ENCODE data around the gene LEMD2. TPM values are rescaled to one million over a fixed set of nuclear protein-coding genes. Genes with fewer than 3 reads are reported as not detected.

The LEMD2 gene
- polyA plus RNA-seq, 3 donors: 11.4 to 59.5 (median 13.8) TPM

- H3K36me3 Mint-ChIP-seq: peaks cover 3 to 4% of the 10 kb centered on the region in 2 donors
- peaks cover 0 to 4% of the 10 kb centered on the region in 2 donors for H3K4me1 ChIP-seq (ENCODE audit: control insufficient read depth in 1 of 2, insufficient read depth in 2 of 2, low read length in 2 of 2)
- no peaks in the 10 kb centered on the region for H3K9me3 ChIP-seq (replicated peaks in 1 of 2; ENCODE audit: control insufficient read depth in 1 of 2, insufficient read depth in 1 of 2, low read length in 2 of 2)
- H3K27me3 ChIP-seq (ENCODE audit: control insufficient read depth in 2 of 2, insufficient read depth in 2 of 2, low read length in 2 of 2): peaks cover 0 to 15% of the 10 kb centered on the region in 2 donors
- H3K4me2 ChIP-seq (replicated peaks; ENCODE audit: extremely low read depth, low read length, poor library complexity, severe bottlenecking): no peak overlapping the region
- peaks cover under 1 to 4% of the 10 kb centered on the region in 2 donors for H3K36me3 ChIP-seq (replicated peaks in 1 of 2; ENCODE audit: control insufficient read depth in 1 of 2, insufficient read depth in 2 of 2, low read length in 2 of 2)
- H2AFZ ChIP-seq (ENCODE audit: insufficient read depth, low read depth, low read length, poor library complexity, severe bottlenecking): no peak overlapping the region
- peaks cover 8% of the 10 kb centered on the region for H3K4me1 Mint-ChIP-seq
- intact Hi-C loops (cut with micrococcal nuclease): loop anchor here in 1 of 2 donors (5.0 kb wide), 1 partner anchor 260 kb away; no protein-coding TSS in a partner anchor
- H3K79me2 ChIP-seq (ENCODE audit: insufficient read depth, low read length): no peaks in the 10 kb centered on the region
- no peak overlapping the region for H3K4me3 Mint-ChIP-seq
- H3K27ac ChIP-seq (ENCODE audit: low read depth in 1 of 2, low read length in 2 of 2): no peak overlapping the region
- H3K9ac ChIP-seq (ENCODE audit: insufficient read depth, low read length, poor library complexity, severe bottlenecking): no peak overlapping the region
- H3K27me3 Mint-ChIP-seq (ENCODE audit: low read depth in 3 of 3): peaks cover 3 to 22% (median 14%) of the 10 kb centered on the region in 3 donors
- DNase-seq: no peak
- peaks cover 17% of the 10 kb centered on the region for H4K20me1 ChIP-seq (ENCODE audit: insufficient read depth, low read length)
- H3K4me3 ChIP-seq (replicated peaks in 1 of 3; ENCODE audit: low read depth in 2 of 3, low read length in 3 of 3): no peak overlapping the region
- TF ChIP-seq, protein P1, sequence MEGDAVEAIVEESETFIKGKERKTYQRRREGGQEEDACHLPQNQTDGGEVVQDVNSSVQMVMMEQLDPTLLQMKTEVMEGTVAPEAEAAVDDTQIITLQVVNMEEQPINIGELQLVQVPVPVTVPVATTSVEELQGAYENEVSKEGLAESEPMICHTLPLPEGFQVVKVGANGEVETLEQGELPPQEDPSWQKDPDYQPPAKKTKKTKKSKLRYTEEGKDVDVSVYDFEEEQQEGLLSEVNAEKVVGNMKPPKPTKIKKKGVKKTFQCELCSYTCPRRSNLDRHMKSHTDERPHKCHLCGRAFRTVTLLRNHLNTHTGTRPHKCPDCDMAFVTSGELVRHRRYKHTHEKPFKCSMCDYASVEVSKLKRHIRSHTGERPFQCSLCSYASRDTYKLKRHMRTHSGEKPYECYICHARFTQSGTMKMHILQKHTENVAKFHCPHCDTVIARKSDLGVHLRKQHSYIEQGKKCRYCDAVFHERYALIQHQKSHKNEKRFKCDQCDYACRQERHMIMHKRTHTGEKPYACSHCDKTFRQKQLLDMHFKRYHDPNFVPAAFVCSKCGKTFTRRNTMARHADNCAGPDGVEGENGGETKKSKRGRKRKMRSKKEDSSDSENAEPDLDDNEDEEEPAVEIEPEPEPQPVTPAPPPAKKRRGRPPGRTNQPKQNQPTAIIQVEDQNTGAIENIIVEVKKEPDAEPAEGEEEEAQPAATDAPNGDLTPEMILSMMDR (IDR thresholded peaks at IDR 0.05): no peak
- 100% methylated on average over 3 of the region's 11 CpGs for WGBS (ENCODE audit: insufficient coverage)
- no peaks in the 10 kb centered on the region for H3K9me3 Mint-ChIP-seq
- no peak overlapping the region for H3K27ac Mint-ChIP-seq
Observed at GRCh38 chr6:33766921-33767907, 21.7 kb downstream of the LEMD2 start.

GRCh38 chr6:33765368-33765767, 23.6 kb downstream of the LEMD2 start:
- H3K27me3 Mint-ChIP-seq (ENCODE audit: low read depth in 3 of 3): peaks cover 3 to 23% (median 12%) of the 10 kb centered on the region in 3 donors
- 87% methylated on average over 8 of the region's 9 CpGs for WGBS (ENCODE audit: insufficient coverage)
- no peaks in the 10 kb centered on the region for H3K79me2 ChIP-seq (ENCODE audit: insufficient read depth, low read length)
- no peaks in the 10 kb centered on the region for H4K20me1 ChIP-seq (ENCODE audit: insufficient read depth, low read length)
- no peaks in the 10 kb centered on the region for H3K36me3 Mint-ChIP-seq
- intact Hi-C loops (cut with micrococcal nuclease): loop anchor here in 1 of 2 donors (5.0 kb wide), 1 partner anchor 262 kb away; no protein-coding TSS in a partner anchor
- H3K9me3 ChIP-seq (replicated peaks in 1 of 2; ENCODE audit: control insufficient read depth in 1 of 2, insufficient read depth in 1 of 2, low read length in 2 of 2): no peaks in the 10 kb centered on the region
- no peak overlapping the region for H3K27ac Mint-ChIP-seq
- DNase-seq: no peak
- no peaks in the 10 kb centered on the region for H3K36me3 ChIP-seq (replicated peaks in 1 of 2; ENCODE audit: control insufficient read depth in 1 of 2, insufficient read depth in 2 of 2, low read length in 2 of 2)
- peaks cover 0 to 10% of the 10 kb centered on the region in 2 donors for H3K27me3 ChIP-seq (ENCODE audit: control insufficient read depth in 2 of 2, insufficient read depth in 2 of 2, low read length in 2 of 2)
- no peak overlapping the region for H2AFZ ChIP-seq (ENCODE audit: insufficient read depth, low read depth, low read length, poor library complexity, severe bottlenecking)
- H3K9me3 Mint-ChIP-seq: no peaks in the 10 kb centered on the region
- no peak overlapping the region for H3K4me3 ChIP-seq (replicated peaks in 1 of 3; ENCODE audit: low read depth in 2 of 3, low read length in 3 of 3)
- no peak overlapping the region for H3K9ac ChIP-seq (ENCODE audit: insufficient read depth, low read length, poor library complexity, severe bottlenecking)
- no peak overlapping the region for H3K27ac ChIP-seq (ENCODE audit: low read depth in 1 of 2, low read length in 2 of 2)
- peaks cover 3% of the 10 kb centered on the region for H3K4me1 Mint-ChIP-seq
- TF ChIP-seq, protein P1 (IDR thresholded peaks at IDR 0.05): no peak
- H3K4me2 ChIP-seq (replicated peaks; ENCODE audit: extremely low read depth, low read length, poor library complexity, severe bottlenecking): no peak overlapping the region
- H3K4me1 ChIP-seq (ENCODE audit: control insufficient read depth in 1 of 2, insufficient read depth in 2 of 2, low read length in 2 of 2): no peaks in the 10 kb centered on the region
- no peak overlapping the region for H3K4me3 Mint-ChIP-seq

Measured in CD14-positive monocyte (primary cell).